Measurements from ENCODE around the gene CST7. TPM values are rescaled to one million over a fixed set of nuclear protein-coding genes. Genes with fewer than 3 reads are reported as not detected.

Gene CST7
- total RNA-seq, 2 donors from 2014 or later = 5.4 to 10.9 TPM

- no peak for TF ChIP-seq CTCF (IDR thresholded peaks at IDR 0.05)
- no peak for DNase-seq (ENCODE audit: low spot score)
- no peak overlapping the region for H3K27ac ChIP-seq
- H3K4me1 ChIP-seq (ENCODE audit: control insufficient read depth in 1 of 2, low read depth in 2 of 2) = peaks cover 0 to 3% of the 10 kb centered on the region in 2 donors
- H3K9me3 ChIP-seq = no peaks in the 10 kb centered on the region
- ATAC-seq (ENCODE audit: insufficient number of reproducible peaks, low FRiP score, low read depth) = no peak
- H3K4me3 ChIP-seq = no peak overlapping the region
- H3K36me3 ChIP-seq = peaks cover 9% of the 10 kb centered on the region
- no peaks in the 10 kb centered on the region for H3K27me3 ChIP-seq (replicated peaks; ENCODE audit: insufficient read depth)
Observed at GRCh38 chr20:24983896-24984295, 34.8 kb downstream of the CST7 start.

DNA sequence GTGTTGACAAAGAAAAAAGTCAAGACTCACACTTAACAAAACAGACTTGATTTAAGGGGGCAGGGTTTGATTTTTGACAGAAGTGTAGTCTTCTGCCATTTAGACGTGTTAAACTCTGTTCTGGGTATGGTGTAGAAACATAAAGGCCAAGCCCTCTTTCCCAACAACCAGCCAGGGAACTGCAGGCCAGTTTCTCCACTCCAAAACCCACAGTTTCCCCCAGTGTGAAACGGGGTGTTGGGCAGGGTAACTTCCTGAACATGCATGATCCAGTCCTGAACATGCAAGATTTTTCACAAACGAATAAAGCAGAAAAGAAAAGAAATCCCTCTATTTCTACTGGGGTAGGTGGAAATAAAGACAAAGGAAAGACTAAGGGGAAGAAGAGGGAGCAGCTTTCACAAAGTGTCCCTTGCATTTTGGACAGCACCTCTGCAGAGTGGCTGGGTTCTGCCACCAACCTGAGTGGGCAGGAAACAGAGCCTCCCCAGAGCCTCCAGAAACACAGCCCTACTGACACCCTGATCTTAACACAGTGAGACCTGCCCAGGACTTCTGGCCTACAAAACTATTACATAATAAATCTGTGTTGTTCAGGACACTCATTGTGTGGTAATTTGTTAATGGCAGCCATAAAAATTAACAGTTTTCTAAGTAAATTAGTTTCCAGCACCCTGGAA, 36.0 kb downstream of the CST7 start:
- TF ChIP-seq CTCF (IDR thresholded peaks at IDR 0.05) = no peak
- Histone ChIP-seq H3K4me3 (no peak overlapping the region), H3K27ac (no peak overlapping the region), H3K4me1 (ENCODE audit: control insufficient read depth in 1 of 2, low read depth in 2 of 2) (peaks cover 0 to 3% of the 10 kb centered on the region in 2 donors), H3K36me3 (peaks cover 7% of the 10 kb centered on the region), H3K27me3 (replicated peaks; ENCODE audit: insufficient read depth) (no peaks in the 10 kb centered on the region), H3K9me3 (no peaks in the 10 kb centered on the region)
- ATAC-seq (ENCODE audit: insufficient number of reproducible peaks, low FRiP score, low read depth) (no peak), DNase-seq (ENCODE audit: low spot score) (no peak)

DNA sequence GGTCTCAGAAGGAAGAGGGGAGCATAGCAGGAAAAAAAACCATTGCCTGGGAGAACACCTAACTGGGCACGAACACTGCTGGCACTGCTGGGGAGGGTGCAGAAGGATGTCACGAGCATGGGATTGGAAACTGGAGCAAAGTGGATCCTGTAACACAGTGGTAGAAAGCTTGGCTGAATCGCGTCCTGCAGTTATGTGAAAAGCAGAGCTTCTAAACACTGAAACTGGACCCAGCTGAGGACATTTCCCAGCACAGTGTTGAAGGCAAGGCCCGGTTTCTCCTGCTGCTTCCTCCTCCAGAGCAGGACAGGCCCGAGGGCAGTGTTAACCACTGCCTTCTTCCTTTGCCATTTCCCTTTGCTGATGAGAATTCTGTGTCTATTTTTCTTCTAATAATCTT, 36.7 kb downstream of the CST7 start:
- no peak for TF ChIP-seq CTCF (IDR thresholded peaks at IDR 0.05)
- Histone ChIP-seq H3K27me3 (replicated peaks; ENCODE audit: insufficient read depth) (no peaks in the 10 kb centered on the region), H3K4me3 (no peak overlapping the region), H3K36me3 (peaks cover 4% of the 10 kb centered on the region), H3K4me1 (ENCODE audit: control insufficient read depth in 1 of 2, low read depth in 2 of 2) (peaks cover 3 to 5% of the 10 kb centered on the region in 2 donors), H3K27ac (no peak overlapping the region), H3K9me3 (no peaks in the 10 kb centered on the region)
- no peak for ATAC-seq (ENCODE audit: insufficient number of reproducible peaks, low FRiP score, low read depth)
- DNase-seq (ENCODE audit: low spot score) = no peak

DNA sequence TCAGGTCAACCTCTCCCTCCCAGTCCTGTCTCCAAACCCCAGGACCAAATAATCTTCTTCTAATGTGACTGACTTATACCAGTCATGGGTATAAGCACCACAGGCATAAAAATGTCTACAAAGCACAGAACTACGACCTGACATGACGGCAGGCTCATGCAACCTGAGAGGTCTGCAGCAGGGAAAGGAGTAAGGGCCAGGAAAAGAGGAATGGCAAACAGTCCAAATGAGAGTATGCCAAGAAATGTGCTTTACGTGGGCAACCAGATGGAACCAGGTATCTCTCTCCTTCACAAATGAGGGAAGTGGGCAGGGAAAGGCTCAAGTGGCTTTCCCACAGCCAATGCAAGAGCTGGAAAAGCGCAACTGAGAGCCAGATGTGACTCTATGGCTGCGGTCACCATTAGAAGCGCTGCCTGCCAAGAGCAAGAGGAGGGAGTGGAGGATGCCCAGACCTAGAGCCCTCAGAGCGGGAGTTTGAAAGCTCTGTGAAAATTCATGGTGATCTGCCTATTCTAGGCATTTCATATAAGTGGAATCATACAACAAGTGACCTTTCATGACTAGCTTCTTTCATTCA, 37.5 kb downstream of the CST7 start:
- no peak overlapping the region for H3K27ac ChIP-seq
- no peak overlapping the region for H3K4me3 ChIP-seq
- TF ChIP-seq CTCF (IDR thresholded peaks at IDR 0.05) = no peak
- no peak for ATAC-seq (ENCODE audit: insufficient number of reproducible peaks, low FRiP score, low read depth)
- no peaks in the 10 kb centered on the region for H3K9me3 ChIP-seq
- H3K27me3 ChIP-seq (replicated peaks; ENCODE audit: insufficient read depth) = no peaks in the 10 kb centered on the region
- no peak for DNase-seq (ENCODE audit: low spot score)
- H3K4me1 ChIP-seq (ENCODE audit: control insufficient read depth in 1 of 2, low read depth in 2 of 2) = peaks cover 5 to 12% of the 10 kb centered on the region in 2 donors
- peaks cover 4% of the 10 kb centered on the region for H3K36me3 ChIP-seq

- TF ChIP-seq CTCF (IDR thresholded peaks at IDR 0.05) = no peak
- Histone ChIP-seq H3K4me3 (no peak overlapping the region), H3K36me3 (no peaks in the 10 kb centered on the region), H3K27me3 (replicated peaks; ENCODE audit: insufficient read depth) (no peaks in the 10 kb centered on the region), H3K9me3 (no peaks in the 10 kb centered on the region), H3K4me1 (ENCODE audit: control insufficient read depth in 1 of 2, low read depth in 2 of 2) (peaks cover 8 to 15% of the 10 kb centered on the region in 2 donors), H3K27ac (no peak overlapping the region)
- ATAC-seq (ENCODE audit: insufficient number of reproducible peaks, low FRiP score, low read depth) = no peak
- no peak for DNase-seq (ENCODE audit: low spot score)
Observed at GRCh38 chr20:24987244-24987643, 38.2 kb downstream of the CST7 start.
